Hepatocyte (in vitro differentiated cells): ENCODE data around the gene MC1R.

ENCODE experiments used
- CTCF ChIP-seq: fragments of 200-600 bp; sonication (generic); IDR thresholded peaks from 2 replicates; pipeline ENCODE4 v1.5.1; 2016; ENCODE audit warnings: antibody characterized with exemption, mild to moderate bottlenecking; ENCODE audit not compliant: poor library complexity
- EZH2 ChIP-seq: fragments of 200-600 bp; sonication (generic); IDR thresholded peaks from 2 replicates; pipeline ENCODE4 v1.6.1; 2016; ENCODE audit warnings: antibody characterized with exemption, mild to moderate bottlenecking, borderline replicate concordance
- EZH2phosphoT487 ChIP-seq: fragments of 200-600 bp; sonication (generic); IDR thresholded peaks from one replicate; pipeline ENCODE4 v1.6.1; 2018; ENCODE audit warnings: antibody characterized with exemption, mild to moderate bottlenecking, low read depth, moderate library complexity; ENCODE audit not compliant: unreplicated experiment, severe bottlenecking

- TF ChIP-seq CTCF: no peak
- TF ChIP-seq EZH2: no peak
- TF ChIP-seq EZH2phosphoT487: no peak
Measured at GRCh38 chr16:89880477-89881367, 37.9 kb upstream of the MC1R start.
